NCI-H146 treated with DMSO at 0.1 percent for 48 hours (cell line): ENCODE measurements around the gene CCDC107.

Source experiments
- DNase-seq: peaks from one replicate; lab custom pipeline; 2025; ENCODE audit not compliant: unreplicated experiment; lab: John Stamatoyannopoulos, UW

CCDC107 gene

DNA sequence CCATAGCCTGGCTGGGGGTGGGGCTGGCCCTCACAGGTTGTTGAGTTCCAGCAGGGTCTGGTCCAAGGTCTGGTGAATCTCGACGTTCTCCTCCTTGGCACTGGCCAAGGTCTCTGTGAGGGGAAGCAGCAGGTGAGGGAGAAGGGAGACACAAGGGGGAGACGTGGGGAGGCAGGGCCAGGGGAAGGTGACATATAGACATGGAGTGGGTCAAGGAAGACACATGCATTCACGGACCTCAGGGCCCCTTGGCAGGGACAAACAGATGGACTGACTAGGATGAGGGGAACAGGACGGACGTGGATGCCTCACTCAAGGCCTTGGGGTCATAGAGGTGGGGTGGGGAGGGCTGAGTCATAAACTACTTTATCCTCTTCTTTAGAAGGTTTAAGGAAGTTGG, 24.0 kb downstream of the CCDC107 start:
- DNase-seq = no peak

DNA sequence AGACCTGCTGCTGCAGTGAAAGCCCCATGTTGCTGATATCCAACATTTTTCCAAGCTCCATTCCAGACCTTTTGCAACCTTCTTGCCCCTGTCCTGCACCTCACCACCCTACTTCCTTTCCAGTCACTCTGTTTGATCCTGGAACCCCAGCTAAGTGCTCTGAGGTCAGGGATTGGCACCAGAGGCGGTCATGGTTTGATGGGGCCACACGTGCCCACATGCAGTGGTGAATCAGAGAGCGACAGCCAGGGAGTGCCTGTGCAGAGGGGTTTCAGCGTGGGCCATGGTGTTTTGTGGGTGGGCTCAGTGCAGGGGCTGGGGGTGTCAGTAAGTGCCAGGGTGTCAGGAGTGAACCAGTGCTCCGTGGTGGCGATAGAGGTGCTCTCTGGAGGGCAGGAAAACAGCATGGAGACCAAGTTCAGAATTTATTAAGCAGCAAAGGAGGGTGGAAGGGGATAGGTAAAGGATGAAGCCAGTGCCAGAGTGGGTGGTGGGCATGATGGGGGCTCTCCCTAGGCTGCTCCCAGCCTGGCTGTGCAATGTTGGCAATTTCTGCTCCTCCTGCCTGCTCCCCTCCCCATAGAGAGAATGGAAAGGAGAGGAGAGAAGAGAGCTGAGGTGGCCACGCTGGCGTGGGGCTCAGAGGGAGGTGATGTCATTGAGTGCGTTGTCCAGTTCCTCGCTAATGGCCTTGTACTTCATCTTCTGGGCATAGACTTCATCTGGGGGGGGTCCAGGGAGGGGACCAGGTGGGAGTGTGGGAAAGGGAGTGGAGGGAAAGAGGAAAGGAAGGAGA, 24.6 kb downstream of the CCDC107 start:
- no peak for DNase-seq

DNA sequence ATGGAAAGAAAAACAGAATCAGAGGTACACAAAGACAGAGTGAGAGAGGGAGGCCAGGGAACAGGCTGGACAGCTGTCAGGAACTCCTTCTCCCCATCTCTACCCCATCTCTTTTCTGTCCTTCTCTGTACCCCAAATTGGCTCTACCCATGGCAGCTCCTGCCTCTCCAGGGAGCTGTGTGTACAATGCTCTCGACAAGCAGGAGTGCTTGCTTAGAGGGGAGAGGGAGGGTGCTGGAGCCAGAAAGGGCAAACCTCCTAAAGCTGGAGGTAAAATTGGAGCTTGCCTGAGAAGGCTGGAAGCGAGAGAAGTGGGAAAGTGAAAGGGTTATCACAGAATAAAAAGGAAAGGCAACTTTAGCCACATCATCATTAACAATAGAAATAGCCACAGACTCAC, 25.2 kb downstream of the CCDC107 start:
- DNase-seq = no peak

DNA sequence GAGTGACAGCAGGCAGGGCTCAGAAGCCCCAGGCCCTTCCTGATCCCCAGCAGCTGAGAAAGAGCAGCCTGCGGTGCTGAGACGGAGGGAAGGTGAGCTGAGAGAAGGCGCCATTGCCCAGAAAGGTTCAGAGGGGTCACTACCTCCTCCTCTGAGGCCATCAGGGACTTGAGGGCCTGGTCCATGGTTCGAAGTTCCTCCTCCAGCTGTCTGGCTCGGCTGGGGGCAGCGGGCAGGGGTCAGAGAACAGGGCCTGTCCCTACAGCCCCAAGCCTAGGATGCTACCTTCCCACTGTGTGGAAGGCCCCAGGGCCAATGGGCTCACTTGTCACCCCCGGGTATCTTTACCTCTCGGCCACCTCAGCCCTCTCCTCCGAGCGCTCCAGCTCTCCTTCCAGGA, 26.8 kb downstream of the CCDC107 start:
- no peak for DNase-seq

DNA sequence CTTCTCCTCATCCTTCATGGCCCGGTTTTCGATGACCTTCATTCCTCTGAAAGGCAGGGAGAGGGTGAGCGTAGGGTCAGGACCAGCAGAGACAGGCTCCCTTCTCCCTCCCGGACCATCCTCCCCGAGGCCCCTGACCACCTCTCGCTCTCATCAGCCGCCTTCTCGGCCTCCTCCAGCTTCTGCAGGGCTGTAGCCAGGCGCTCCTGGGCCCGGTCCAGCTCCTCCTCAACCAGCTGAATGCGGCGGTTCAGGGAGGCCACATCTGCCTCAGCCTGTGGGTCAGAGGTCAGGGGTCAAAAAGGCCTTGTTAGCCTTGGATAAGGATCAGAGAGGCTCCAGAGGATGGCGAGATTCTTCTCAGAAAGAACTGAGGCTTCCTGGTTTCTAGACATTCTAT, 27.4 kb downstream of the CCDC107 start:
- no peak for DNase-seq

DNA sequence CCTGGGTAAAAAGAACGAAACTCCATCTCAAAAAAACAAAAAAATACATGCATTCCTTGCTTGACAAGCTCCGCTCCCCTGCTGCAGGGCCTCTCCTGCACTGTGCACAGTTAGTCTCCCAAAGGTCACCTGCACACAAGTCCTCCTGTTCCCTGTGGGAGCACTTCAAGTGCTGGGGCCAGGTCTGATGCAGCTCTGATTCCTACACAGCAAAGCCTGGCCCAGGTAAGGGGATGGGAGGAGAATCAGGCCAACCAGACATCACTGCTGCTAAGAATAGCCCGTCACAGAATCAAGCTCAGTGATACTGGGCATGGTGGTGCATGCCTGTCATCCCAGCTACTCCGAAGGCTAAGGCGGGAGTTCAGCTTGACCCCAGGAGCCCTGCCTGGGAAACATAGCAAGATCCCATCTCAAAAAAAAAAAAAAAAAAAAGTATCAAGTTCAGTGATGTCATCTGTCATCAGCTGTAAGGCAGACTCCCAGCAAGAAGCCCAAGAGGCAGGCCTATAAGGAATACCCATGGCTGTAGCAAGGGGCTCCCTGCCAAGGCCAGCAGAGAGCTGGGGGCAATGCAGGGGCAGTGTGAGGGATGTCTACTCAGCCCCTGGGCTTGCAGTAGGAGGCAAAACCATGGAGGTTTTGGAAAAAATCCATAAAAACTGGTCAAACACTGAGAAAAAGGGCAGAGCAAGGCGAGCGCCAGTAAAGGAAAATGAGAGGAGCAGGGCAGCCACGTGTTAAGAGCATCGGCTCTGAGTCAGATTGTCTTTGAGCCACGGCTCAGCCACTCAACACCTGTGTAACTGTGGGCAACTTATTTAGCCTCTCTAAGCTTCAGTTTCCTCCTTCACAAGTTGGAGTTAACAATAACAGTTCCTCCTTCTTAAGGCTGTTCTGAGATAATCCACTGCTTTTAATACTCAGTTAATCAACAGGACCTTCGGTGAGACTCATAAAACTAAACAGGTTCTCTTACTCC, 28.4 kb downstream of the CCDC107 start:
- DNase-seq = no peak

DNA sequence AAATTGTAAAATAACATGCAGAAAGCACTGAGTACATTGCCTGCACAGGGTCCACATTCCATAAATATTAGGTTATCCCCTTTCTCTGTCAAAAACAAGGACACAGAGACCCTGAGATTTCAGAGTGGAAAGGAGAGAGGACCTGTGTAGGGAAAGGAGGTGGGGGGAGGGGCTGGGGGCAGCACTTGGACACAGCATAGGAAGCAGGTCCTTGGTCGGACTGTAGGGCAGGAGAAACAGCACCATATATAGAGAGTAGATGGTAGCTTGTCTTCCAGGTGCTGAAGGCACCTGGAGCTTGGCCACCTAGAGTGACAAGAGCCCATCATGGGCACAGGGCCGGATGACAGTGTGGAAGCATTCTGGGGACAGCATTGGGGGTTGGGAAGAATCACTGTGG, 29.2 kb downstream of the CCDC107 start:
- DNase-seq = no peak

DNA sequence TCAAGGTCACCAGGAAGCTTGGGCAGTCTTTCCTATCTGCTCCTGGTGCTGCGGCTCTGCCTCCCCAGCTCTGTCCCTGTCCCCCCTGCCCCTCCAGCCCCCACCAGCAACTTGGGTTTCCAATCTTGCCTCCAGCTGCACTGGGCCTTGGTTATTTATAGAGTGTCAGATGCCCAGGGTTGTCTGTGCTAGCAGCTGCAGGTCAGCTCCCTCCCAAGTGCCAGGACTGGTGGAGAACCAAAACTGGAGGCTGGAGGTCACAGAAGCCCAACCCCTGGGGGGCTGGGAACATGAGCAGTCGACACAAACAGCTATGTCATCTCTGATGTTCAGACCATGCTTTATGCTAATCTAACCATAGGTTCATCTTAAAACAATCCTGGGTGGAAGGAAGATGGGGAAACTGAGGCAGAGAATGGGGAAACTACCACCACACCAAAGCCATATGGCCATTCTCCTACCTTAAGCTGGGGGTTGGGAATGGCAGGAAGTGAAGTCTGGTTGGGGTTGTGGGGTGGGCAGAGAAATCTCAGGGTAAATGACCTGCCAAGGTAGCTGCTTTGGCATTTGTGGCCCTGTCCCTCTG, 30.0 kb downstream of the CCDC107 start:
- DNase-seq = no peak

DNA sequence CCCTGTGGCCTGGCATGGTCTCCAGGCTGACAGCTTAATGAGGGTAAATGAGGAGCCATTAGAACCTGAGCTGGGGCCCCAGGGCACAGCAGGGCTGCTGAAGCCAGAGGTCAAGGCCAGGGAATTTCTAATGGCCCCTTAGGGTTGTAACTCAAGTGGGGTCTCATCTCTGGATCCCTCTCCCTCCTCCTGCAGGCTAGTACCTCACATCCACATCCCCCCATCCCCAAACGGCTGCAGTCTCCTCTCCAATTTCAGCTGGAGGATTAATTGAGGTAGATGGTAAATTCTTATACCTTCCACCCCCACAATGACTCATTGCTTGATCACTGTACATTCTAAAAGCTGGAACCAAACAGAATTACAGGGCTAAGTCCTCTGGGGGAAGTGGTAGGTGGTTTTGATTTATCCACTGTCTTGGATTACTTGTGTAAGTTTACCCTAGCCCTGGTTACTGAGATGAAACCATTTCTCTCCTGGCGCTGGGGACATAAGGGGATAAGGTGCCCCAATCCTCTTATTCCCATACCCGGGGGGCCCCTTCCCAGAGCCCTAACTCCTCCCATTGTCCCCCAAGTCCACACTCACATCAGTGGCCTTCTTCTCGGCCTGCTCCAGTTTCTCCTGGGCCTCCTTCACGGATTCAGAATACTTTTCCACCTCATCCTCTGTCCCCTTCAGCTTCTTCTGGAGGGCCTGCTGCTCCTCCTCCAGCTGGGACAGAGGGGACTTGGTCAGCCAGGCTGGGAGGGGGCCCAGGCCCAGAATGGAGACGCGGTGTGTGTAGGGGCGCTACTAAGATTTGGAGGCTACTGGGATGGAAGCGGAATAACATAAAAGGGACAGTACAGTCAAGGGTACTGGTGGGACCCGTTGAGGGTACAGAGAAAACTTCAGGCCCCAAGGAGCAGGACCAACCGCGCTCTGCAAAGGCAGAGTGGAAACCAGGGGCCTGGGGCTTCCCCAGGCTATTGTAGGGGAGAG, 30.8 kb downstream of the CCDC107 start:
- DNase-seq = no peak

DNA sequence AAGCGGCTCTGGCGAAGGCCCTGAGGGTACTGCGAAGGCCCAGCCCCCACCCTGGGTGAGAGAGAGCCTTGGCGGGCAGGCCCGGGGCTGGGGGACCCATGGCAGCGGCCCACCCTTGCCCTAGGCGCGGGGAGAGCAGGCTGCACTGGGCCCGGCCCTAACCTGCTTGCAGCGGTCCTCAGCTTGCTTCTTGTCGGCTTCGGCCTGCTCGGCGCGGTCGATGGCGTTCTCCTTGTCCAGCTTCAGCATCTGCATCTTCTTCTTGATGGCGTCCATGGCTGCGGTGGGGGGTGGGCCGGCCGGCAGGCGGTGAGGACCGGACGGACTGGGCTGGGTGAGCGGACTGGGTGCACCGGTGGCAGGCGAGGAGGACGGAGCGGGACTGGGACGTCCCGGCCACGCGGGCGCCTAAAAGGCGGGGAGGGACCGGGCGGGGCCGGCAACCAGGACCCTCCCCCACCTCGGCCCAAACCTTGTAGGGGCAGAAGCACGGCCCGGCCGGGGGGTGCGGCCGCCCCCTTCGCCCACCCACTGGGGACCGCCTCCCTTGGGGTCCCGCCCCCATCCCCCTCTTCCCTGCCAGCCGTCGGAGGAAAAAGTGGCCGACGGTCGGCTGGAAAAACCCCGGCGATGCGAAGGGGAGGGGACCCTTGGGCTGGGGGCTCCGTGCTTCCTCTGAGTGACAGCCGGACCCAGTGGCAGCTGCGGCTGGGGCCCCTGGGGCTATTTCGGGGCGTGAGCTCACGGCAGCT, 31.6 kb downstream of the CCDC107 start, which contains the start of gene TPM2:
Gene TPM2 (minus strand): TSS at position 384 of the 752 bp plus-strand sequence. CDS start 108 bp downstream, at position 276.
- DNase-seq = no peak

DNA sequence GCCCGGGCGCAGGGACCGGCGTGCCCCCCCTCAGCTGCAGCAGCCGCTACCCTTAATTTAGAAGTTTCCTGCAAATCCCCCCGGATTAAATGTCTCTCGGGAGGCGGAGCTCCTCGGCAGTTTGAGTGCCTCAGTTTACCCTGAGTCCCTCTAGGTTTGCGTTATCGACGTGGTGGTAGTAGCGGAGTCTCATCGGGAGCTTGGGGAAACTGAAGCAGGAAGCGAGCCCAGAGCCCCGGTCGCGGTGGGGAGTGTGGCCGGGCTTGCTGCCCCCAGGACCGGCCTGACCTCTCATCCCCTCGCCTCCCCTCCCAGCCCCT, 32.2 kb downstream of the CCDC107 start:
- no peak for DNase-seq

DNA sequence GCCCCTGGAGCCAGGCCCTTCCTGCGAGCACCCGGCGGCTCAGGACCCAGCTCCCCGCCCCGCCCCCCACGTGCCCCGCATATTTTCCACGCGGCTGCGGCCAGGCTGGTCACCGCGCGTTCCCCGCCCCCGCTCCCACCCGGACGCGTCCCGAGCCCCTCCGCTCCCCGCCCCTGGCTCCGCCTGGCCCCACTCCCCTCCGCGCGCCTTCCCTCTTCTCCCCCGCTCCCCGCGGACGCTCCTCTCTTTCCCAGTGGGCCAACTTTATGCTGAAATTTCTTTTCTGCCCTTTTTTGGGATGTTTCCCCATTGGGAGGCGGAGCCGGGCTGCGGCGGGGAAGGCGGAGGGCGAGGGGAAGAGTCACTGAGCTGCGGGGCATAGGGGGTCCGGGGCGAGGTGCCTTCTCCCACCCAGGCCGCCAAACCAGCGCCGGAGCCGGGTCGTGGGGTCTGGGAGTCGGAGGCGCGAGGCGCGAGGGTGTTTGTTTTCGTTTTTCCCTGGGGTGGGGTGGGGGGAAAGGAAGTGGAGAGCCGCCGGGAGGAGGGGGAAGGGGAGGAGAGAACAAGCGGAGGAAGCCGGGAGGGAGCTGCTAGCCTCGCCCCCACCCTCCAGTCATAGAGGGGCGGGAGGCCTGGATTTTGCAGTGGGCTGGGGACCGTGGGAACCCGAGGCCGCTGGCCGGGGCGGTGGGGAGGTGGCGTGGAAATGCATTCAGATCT, 32.7 kb downstream of the CCDC107 start:
- no peak for DNase-seq

DNA sequence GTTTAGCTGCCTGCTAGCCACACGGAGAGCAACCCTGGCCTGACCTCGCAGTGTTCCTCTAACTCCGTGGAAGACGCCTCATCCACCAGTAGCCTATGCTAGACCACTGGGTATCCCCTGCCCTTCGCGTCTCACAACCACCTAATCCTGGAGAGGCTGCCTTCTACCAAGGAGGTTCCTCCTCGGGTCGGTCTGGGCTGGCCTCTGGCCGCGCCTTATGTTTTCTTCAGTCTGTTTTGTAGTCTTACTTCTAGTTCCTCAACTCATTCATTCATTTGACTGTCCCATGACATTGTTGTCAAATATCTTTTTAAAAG, 33.2 kb downstream of the CCDC107 start:
- no peak for DNase-seq

DNA sequence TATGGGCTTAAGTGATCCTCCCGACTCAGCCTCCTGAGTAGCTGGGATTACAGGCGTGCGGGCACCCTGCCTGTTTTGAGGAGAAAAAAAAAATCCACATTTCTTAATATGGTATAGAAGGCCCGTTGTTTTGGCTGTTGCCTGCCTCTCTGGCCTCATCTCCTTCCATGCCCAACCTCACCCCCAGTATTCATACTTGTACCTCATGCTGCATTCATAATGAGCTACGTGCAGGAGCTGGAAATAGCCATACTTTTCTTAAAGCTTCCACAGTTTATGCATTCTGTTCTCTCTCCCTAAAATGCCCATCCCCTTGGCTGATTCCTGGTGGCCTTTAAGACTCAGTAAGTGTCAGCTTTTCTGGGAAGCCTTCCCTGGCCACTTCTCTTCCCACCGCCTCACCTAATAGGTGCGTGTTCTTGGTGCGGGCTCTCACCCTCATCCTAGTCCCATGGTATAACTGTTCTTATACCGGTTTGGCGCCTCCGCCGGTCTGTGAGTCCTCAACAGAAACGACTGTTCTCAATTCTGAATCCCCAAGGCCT, 33.7 kb downstream of the CCDC107 start:
- DNase-seq = no peak

DNA sequence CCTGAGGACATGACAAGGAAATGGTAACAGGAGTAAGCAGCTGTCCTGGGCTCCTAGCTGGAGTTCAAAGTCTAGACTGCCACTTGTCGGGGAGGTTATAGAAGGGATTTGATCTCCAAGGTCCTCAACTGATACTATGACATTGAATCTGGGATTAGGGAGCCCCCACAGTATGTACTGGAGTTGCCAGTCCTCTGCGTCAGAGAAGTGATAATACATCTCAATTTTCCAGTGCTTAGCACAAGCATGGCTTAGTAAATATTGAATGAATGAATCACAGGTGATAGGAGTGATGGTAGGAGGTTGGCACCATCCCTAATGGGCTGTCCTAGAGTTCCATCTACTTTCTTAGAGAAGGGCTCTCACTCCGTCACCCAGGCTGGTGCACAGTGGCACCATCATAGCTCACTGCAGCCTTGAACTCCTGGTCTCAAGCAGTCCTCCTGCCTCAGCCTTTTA, 37.9 kb downstream of the CCDC107 start:
- DNase-seq = no peak

DNA sequence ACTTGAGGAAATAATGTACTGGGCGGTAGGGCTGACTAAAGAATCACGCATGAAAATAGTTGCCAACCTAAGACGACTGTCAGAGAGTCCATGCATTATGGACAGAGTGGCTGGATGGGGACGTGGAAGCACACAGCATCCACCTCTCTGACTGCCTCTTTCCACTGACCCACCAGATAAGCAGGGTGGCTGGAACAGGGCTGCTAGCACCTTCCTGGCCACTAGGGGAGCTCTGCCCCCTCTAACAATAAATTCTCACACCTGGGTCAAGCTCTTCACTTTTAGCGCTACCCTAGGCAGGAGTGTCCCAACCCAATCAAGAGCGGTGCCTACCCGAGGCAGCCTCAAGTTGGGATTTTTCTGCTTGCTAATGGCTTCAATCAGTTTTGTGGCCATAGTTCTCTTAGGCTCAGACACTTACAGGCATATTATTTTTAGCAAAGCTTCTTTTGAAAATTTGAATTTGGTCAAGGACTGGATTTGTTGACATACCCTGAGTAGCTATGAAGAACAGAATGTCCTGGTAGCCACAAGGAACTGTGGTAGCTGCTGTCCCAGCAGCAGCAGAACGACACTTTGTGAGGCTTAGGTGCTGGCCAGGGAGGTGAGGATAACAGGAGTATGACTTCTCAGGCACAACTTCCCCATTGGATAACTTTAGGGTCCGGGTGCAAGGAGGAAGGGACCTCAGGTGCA, 38.6 kb downstream of the CCDC107 start:
- DNase-seq = peak; percentile 23

DNA sequence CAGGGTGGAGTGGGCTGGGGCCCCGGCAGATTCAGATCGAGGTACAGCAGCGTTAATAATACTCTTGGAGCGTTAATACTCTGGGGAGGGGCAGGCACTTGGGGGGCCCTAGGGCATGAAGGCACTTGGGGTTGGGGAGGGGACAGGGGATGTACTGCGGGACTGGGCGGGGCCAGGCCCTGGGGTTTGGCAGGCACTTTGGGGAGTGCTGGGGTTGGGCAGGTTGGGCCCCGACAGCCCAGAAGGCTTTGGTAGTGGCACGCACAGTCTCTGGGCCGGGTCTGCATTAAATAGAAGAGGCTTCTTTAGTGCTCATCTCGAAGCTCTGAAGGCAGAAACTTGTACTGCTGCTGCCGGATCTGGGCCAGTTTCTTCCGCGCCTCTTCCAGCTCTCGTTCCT, 39.4 kb downstream of the CCDC107 start:
- DNase-seq = no peak

DNA sequence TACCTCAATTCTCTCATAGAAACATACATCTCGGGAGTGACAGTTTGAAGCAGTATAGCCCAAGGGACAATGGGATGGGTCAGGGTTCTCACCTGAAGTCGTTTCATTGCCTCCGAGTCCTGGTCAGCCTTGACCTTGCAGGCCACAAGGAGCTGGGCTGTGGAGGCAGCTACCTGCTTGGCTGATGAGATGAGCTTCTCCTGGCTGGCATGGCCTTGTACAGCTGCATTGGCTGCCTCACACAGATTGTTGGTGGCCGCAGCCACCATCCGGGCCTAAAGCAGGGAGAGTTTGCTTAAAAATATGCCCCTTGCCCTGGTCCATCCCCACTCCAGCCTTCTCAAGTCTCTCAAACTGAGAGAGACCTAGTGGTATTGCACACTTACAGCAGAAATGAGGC, 40.1 kb downstream of the CCDC107 start:
- DNase-seq = no peak
